NCI-H1436 treated with DMSO at 0.1 percent for 48 hours (cell line): ENCODE results near the gene OR2A7.
"Not testable (repeated sequence)": the region's sequence is repeated elsewhere in the genome, so short reads cannot be mapped to it uniquely, and the experiment has no call there.

Source experiments
- DNase-seq: peaks from one replicate; lab custom pipeline; 2025; lab: John Stamatoyannopoulos, UW

Gene OR2A7

DNA sequence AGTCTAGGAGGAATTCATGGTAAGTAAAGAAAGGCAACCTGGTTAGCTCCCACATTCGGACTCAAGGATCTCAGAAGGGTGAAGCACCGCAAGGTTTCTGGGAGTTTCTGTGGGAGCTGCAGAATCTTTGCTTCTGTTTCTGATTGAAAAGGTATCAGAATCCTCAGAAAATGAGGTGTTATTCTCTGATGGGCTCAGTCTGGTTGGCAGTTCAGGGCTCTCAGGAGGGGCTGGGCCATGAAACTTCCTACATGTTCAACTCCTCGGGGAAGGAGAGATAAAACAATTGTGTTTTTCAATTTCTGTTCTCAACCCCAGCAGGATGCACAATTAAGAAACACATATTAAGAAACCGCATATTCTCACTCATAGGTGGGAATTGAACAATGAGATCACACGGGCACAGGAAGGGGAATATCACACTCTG, 9.1 kb downstream of the OR2A7 start:
- no peak for DNase-seq

DNA sequence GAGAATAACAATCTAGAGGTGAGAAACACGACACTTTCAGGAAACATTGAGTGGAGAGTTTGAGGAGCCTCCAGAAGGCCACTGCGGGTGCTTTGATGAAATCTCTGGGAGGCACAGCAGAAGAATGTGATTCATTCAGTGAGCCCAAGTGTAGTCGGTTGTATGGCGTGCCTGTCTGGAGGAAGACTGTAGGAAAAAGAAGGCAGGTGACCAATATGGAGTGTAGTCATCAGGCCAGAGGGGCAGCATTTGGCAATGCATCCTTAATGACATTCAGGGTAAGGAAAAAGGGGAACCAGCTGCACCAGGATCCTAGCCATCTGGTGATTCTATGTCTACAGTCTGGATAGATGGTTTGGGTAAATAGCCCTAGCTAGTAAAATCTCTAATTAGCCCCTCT, 12.3 kb downstream of the OR2A7 start:
- DNase-seq, result not testable (repeated sequence)

DNA sequence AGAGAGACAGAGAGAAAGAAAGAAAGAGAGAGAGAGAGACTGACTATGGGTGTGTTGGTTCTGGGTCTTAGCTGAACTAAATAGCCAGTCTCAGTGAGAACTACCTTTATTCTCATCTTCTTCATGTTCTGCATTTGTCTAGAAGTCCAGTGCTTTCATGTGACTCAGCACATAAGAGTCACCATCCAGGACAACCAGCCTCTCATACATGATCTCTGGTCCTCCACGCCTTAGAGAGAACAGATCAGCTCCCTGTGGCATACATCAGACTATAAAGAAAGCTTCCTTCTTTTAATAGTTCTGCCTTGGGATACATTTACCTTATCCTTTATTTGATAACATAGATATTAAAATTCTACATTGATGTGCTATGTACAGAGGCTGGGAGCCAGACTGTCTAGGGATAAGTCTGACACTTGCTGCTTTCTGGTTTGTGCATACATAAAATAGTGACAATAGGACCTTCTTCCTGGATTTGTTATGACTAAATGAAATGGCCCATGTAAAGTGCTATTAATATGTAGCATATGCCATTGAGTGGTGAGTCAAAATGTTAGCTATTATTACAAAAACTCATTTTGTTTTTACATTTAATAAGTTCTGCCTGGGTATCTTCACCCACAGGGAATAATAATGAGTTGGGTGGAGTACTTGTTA, 16.8 kb downstream of the OR2A7 start:
- not testable (repeated sequence) for DNase-seq

DNA sequence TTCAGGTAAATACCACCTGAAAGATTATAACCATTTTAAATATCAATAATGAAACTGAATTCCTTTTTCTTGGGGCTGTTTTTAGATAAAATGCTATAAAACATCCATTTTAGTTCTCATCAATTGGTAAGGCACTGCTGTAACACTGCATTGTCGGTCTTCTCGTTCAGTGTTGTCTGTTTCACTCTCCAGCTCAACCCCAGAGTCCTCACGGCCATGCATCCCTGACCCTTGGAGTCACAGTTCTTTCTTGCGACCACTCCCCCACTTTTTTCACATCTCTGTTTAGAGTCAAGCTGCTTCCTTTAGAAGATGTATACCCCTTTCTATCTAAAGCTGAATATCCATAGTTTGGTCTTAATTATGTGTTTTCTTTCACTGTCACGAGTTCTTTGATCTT, 17.6 kb downstream of the OR2A7 start:
- not testable (repeated sequence) for DNase-seq

DNA sequence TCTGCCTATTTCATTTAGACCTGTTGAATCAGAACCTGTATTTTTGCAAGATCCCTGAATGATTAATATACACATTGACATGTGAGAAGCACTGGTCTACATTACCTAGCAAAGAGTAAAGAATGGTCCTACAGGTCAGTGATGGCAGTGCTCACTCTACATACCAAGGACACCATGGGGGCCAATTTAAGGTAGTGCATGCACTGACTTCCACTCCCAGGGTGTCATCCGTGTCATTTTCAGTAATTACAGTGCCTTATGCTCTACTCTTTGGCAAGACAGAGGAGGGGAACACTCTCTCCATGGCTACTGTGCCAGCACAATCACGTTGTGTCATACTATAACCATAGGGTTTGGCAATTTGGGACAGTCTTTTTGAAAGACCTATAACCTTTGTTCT, 19.2 kb downstream of the OR2A7 start:
- not testable (repeated sequence) for DNase-seq

DNA sequence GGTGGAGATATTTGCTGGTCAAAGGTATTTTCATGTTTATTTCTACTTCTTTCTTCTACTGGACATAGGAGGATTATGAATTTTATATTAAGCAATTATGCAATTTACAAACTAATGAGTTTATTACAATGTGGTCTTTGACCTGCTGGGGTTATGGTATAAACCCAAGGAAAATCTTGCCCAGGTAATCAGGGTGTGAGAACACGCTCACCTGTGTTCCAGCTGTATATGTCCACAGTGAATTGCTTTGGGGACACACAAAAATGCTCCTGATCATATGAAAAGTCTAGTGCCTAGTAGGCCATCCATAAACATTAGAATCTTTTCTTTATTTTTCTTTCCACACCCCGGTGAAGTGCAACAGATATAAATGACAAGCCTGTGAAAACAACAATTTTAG, 25.2 kb downstream of the OR2A7 start, which contains the start of gene OR2A42:
TSS of gene OR2A42 (minus strand) at position 241 of the 400 bp plus-strand sequence. CDS start 6,762 bp downstream, outside the sequence.
- not testable (repeated sequence) for DNase-seq

DNA sequence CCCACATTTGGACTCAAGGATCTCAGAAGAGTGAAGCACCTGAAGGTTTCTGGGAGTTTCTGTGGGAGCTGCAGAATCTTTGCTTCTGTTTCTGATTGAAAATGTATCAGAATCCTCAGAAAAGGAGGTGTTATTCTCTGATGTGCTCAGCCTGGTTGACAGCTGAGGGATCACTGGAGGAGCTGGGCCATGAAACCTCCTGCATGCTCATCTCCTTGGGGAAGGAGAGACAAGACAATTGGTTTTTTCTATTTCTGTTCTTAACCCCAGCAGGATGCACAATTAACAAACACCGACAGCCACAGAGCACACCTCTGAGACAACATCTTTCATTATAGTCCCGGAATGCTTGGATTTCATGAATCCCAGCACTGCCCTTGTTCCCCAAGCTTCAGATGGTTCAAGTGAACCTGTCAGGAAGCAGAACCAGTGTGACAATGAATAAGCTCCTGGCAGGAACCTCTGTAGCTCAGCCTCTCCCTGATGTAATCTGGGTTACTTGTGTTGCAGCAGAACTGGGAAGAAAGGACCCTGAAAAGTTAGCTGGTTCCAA, 26.0 kb downstream of the OR2A7 start:
- not testable (repeated sequence) for DNase-seq

DNA sequence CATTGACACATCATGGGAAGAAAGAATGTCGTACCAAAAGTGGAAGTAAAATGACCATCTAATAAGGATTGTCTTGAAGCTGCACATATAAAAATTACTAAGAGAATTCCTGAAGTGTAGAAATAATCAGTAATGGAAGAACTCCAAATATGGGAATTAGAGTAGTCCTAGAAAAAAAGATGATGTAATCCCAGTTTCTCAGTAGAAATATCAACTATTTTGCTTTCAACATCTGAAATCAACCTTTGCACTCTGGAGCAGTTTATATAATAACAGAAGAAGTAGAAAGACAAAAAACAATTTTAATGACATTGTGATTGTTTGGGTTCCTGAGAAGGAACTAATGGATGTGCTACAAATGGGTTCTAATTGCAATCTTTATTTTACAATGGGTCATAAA, 31.6 kb downstream of the OR2A7 start:
- DNase-seq, result not testable (repeated sequence)

DNA sequence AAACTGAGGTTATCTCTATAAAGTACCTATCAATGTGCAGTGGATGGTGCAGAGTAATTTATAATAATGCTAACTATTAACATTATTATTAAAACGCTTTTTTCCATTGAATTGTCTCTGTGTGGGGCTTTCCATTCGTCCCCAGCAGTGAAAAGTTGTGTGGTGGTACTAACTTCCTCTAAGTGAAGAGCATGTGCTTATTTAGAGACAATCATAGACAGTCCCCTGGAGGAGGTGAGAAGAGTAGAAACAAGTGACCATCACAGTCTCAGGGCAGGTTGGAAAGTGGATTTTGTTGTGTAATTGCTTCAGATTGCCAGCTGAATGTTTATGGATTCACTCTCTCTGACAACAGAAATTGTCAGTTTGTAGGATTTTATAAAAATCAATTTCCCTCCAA, 33.6 kb downstream of the OR2A7 start:
- not testable (repeated sequence) for DNase-seq

DNA sequence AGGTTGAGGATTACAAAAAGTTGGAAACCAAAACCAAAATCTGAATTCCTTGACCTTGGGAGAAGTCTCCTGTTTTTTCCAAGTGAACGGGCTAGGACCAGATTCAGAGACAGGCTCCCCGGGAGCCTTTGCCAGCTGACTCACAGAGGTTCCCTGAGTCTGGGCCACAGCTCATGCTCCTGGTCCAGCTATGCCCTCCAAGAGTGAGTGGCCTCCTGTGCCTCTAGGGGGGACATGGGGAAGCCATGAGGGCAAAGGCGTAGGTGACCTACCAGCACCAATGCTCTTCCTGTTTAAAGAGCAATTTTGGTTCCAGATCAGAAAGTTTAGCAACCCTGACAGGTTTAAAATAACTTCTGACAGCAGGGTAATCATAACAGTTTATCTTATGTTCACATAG, 35.8 kb downstream of the OR2A7 start:
- DNase-seq, result not testable (repeated sequence)

DNA sequence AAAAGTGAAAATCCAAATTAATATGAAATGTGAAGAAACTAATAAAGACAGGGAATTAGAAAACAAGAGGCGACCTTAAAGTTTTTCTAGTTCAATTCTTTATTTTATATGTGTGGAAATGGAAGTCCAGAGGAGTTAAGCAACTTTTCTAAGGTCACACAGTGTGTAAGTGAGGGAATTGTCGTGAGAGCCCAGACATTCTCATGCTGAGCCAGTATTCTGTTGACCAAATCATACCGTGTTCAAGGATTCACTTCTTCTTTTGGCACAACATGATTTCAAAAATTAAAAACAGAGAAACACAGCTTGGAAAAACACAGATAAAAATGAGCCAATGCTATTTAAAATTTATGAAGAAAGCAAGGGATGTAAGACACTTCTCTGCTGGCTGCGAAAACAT, 37.7 kb downstream of the OR2A7 start:
- DNase-seq, result not testable (repeated sequence)

DNA sequence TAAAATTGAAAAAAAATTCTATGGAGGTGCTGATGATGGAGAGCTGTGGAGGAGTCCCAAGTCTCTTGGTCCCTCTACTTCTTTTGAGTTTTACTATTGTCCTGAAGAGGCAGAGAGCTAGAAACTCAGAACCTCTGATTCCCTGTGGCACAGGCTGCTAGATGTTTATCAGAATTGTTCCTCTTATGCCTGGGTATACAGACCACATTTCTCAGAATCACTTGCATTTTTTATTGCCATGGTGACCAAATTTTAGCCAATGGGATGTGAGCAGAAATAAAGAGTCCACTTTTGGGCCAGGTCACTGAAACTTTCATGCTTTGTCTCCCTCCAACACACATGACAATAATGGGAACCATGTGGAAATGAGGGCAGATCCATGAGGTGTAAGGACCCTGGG, 40.9 kb downstream of the OR2A7 start:
- not testable (repeated sequence) for DNase-seq

DNA sequence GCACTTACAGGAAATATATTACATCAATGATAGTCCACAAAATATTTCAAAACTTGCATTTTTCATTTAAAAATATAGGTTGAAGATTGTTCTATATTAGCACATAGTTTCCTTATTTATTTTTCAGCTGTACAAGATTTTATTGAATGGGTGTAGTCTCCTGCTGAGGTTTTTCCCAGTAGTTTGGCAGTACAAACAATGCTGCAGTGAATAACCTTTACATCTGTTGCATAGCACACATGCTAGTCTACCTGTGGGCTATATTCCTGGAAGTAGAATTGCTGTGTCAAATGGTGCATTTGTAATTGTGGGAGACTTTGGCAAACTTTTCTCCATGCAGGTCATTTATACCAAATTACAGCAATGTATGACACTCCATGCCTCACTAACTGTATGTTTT, 44.1 kb downstream of the OR2A7 start:
- DNase-seq, result not testable (repeated sequence)

DNA sequence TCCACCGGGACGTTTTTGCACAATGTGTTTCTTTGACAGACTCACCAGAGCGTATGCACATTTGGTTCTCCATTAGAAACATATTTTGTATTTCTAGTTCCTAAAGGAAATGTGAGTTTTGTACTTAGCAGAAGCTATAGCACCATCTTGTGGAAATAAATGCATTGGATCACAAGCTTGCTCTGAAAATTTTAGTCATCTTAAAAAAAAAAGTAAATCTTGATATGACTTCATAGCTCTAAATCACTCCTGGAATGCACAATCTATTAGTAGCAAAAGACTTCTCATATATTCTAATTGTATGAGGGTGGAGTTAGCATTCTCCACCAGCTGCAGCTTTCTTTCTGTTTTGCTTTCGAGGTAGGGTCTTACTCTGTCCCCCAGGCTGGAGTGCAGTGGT, 45.4 kb downstream of the OR2A7 start:
- DNase-seq, result not testable (repeated sequence)

DNA sequence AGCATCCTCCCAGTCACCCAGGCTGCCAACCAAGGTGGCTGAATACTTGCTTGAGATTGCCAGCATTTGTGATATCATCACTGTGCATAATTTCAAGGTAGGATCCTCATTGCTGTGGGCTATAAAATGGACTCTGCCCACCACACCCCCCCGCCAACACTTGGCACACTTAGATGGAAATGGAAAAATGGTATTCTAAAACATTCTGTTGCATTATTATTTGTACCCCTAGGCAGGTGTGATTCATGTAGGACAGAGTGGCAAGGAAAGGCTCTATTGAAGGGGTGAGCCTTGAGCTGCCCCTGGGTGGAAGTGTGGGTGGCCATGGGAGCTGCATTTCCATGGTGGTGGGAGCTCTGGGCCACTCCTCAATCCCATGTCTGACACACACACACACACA, 46.0 kb downstream of the OR2A7 start:
- DNase-seq, result not testable (repeated sequence)

DNA sequence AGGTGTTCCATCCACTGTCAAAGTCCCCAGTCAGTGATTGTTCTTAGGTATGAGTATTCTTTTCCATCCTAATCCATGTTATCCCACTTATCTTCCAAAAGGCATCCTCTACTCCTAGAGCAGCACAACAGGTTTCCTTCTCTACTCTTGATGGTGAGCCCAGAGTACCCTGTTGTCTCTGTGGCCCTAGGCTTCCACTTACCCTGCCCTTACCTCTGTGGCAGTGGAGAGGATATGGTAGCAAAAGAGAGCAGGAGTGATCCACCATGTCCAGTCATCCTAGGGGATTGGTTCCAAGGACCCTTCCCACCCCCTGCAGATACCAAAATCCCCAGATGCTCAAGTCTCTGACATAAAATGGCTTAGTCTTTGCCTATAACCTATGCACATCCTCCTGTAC, 47.4 kb downstream of the OR2A7 start:
- DNase-seq, result not testable (repeated sequence)
